Measurements from ENCODE around the gene MAP2K1.
A peak's percentile ranks its signal among the peaks of the same experiment; 100 is the strongest.
"Not testable (repeated sequence)": the region's sequence is repeated elsewhere in the genome, so short reads cannot be mapped to it uniquely, and the experiment has no call there.

The MAP2K1 gene

DNA sequence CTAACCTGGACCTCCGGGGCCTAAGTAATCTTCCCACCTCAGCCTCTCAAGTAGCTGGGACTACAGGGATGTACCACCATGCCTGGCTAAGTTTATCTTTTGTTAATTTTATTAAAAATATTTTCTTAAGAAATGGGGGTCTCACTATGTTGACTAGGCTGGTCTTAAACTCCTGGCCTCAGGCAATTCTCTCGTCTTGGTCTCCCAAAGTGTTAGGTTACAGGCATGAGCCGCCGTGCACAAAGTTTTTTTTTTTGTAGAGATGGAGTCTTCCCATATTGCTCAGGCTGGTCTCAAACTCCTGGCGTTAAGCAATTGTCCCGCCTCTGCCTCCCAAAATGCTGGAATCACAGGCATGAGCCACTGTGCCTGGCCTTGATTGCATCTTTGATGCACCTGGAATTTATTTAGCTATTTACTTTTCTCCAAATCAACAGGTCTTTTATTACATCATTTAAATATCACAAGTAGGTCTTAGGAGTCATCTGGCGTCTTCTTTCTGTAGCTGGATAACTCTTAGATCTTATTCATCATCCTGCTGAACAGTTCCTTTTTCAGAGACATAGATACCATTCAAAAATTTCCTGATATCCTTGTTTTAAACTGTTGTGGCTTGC is 7.8 kb upstream of the MAP2K1 start:
- H3K27me3 ChIP-seq (ENCODE audit: low read depth, low read length): no peaks in the 10 kb centered on the region
- no peaks in the 10 kb centered on the region for H3K4me1 ChIP-seq (ENCODE audit: control insufficient read depth in 1 of 2, insufficient read depth in 2 of 2, low read length in 2 of 2)
- no peak overlapping the region for H3K27ac ChIP-seq (ENCODE audit: low read length)

DNA sequence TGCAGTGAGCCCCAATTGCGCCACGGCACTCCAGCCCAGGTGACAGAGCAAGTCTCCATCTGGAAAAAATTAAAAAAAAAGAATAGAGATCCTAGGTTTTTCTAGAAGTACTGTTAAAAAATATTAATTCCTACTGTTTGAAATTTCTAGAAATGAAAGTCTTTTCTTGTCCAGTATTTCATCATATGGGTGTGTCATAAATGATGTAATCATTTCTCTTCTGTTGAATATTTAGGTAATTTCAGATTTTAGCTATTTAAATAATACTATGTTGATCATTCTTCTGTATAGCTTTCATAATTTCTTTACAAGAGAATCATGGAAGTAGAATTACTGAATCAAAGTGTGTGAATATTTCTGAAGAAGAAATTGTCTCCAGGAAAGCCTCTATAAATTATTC is 5.3 kb upstream of the MAP2K1 start:
- H3K36me3 ChIP-seq (ENCODE audit: control insufficient read depth in 1 of 2, insufficient read depth in 2 of 2, low read length in 2 of 2); H3K9me3 ChIP-seq (ENCODE audit: control insufficient read depth in 1 of 2, low read length in 2 of 2); H3K27ac ChIP-seq (ENCODE audit: low read length); H3K27me3 ChIP-seq (ENCODE audit: low read depth, low read length); H3K4me3 ChIP-seq (ENCODE audit: low read depth in 1 of 2, low read length in 2 of 2): not testable (repeated sequence)
- H3K4me1 ChIP-seq (ENCODE audit: control insufficient read depth in 1 of 2, insufficient read depth in 2 of 2, low read length in 2 of 2): peaks cover 0 to 11% of the 10 kb centered on the region in 2 donors

More for the DNA sequence above, 7.8 kb upstream of the MAP2K1 start:
- Histone ChIP-seq H3K4me3 (ENCODE audit: low read depth in 1 of 2, low read length in 2 of 2) (no peak overlapping the region), H3K36me3 (ENCODE audit: control insufficient read depth in 1 of 2, insufficient read depth in 2 of 2, low read length in 2 of 2) (no peaks in the 10 kb centered on the region), H3K9me3 (ENCODE audit: control insufficient read depth in 1 of 2, low read length in 2 of 2) (peaks cover 0 to 3% of the 10 kb centered on the region in 2 donors)

GRCh38 chr15:66387163-66388042 is 691 bp downstream of the MAP2K1 start:
- Histone ChIP-seq H3K27me3 (ENCODE audit: low read depth, low read length) (no peaks in the 10 kb centered on the region), H3K36me3 (ENCODE audit: control insufficient read depth in 1 of 2, insufficient read depth in 2 of 2, low read length in 2 of 2) (no peaks in the 10 kb centered on the region), H3K4me1 (ENCODE audit: control insufficient read depth in 1 of 2, insufficient read depth in 2 of 2, low read length in 2 of 2) (peaks cover 5 to 21% of the 10 kb centered on the region in 2 donors), H3K4me3 (ENCODE audit: low read depth in 1 of 2, low read length in 2 of 2) (peak overlapping the region; percentile 79 to 84), H3K9me3 (ENCODE audit: control insufficient read depth in 1 of 2, low read length in 2 of 2) (no peaks in the 10 kb centered on the region), H3K27ac (ENCODE audit: low read length) (peak overlapping the region; percentile 78)

GRCh38 chr15:66388043-66388363 is 1.3 kb downstream of the MAP2K1 start:
- Histone ChIP-seq H3K27ac (ENCODE audit: low read length) (peak overlapping the region; percentile 78), H3K4me1 (ENCODE audit: control insufficient read depth in 1 of 2, insufficient read depth in 2 of 2, low read length in 2 of 2) (peaks cover 5 to 21% of the 10 kb centered on the region in 2 donors), H3K36me3 (ENCODE audit: control insufficient read depth in 1 of 2, insufficient read depth in 2 of 2, low read length in 2 of 2) (no peaks in the 10 kb centered on the region), H3K4me3 (ENCODE audit: low read depth in 1 of 2, low read length in 2 of 2) (peak overlapping the region; percentile 79 to 84), H3K9me3 (ENCODE audit: control insufficient read depth in 1 of 2, low read length in 2 of 2) (no peaks in the 10 kb centered on the region), H3K27me3 (ENCODE audit: low read depth, low read length) (no peaks in the 10 kb centered on the region)

DNA sequence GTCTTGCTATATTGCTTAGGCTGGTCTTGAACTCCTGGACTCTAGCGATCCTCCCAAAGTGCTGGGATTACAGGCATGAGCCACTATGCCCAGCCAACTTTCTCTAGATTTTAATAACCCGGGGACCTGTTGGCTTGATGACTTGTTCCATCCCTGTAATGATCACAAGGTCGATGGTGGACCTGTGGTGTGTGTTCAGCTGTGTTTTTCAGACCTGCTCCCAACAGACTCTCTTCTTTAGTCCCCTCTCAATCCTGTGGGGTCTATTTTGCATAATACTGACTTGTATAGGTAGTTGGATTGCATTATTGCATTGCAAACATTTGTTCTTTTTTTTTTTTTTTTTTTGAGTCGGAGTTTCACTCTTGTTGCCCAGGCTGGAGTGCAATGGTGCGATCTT is 1.9 kb downstream of the MAP2K1 start:
- no peak overlapping the region for H3K27ac ChIP-seq (ENCODE audit: low read length)
- no peaks in the 10 kb centered on the region for H3K9me3 ChIP-seq (ENCODE audit: control insufficient read depth in 1 of 2, low read length in 2 of 2)
- no peaks in the 10 kb centered on the region for H3K27me3 ChIP-seq (ENCODE audit: low read depth, low read length)
- no peaks in the 10 kb centered on the region for H3K36me3 ChIP-seq (ENCODE audit: control insufficient read depth in 1 of 2, insufficient read depth in 2 of 2, low read length in 2 of 2)
- H3K4me3 ChIP-seq (ENCODE audit: low read depth in 1 of 2, low read length in 2 of 2): peak overlapping the region; percentile 8 to 79
- peaks cover 5 to 21% of the 10 kb centered on the region in 2 donors for H3K4me1 ChIP-seq (ENCODE audit: control insufficient read depth in 1 of 2, insufficient read depth in 2 of 2, low read length in 2 of 2)

GRCh38 chr15:66389098-66389858 is 2.6 kb downstream of the MAP2K1 start:
- H3K27me3 ChIP-seq (ENCODE audit: low read depth, low read length): no peaks in the 10 kb centered on the region
- no peaks in the 10 kb centered on the region for H3K36me3 ChIP-seq (ENCODE audit: control insufficient read depth in 1 of 2, insufficient read depth in 2 of 2, low read length in 2 of 2)
- no peak overlapping the region for H3K27ac ChIP-seq (ENCODE audit: low read length)
- H3K4me3 ChIP-seq (ENCODE audit: low read depth in 1 of 2, low read length in 2 of 2): no peak overlapping the region
- no peaks in the 10 kb centered on the region for H3K9me3 ChIP-seq (ENCODE audit: control insufficient read depth in 1 of 2, low read length in 2 of 2)
- peaks cover 5 to 21% of the 10 kb centered on the region in 2 donors for H3K4me1 ChIP-seq (ENCODE audit: control insufficient read depth in 1 of 2, insufficient read depth in 2 of 2, low read length in 2 of 2)

DNA sequence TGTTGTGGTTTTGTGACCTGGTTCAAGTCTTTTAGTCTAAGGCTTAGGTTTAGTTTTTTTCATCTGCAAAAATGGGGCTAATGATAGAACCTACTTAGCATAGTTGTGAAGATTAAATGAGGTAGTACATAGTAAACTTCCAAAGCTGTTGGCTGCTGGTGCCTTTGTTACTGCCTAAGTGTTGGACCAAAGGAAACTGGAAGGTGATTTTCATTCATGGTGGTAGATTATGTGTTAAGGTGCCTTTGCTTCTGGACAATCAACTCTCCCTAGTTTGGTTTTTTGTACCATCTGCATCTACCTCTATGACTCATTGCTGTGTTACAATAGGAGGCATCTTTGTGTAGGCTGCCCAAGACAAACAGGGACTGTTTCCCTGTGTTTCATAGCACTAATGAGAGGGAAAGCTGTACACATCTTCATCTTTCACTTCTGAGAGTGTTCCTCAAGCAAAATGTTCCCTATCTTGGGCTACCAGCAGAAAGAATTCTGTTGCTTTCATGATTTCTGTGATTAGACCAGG is 3.2 kb downstream of the MAP2K1 start:
- Histone ChIP-seq H3K36me3 (ENCODE audit: control insufficient read depth in 1 of 2, insufficient read depth in 2 of 2, low read length in 2 of 2) (no peaks in the 10 kb centered on the region), H3K4me3 (ENCODE audit: low read depth in 1 of 2, low read length in 2 of 2) (no peak overlapping the region), H3K27me3 (ENCODE audit: low read depth, low read length) (no peaks in the 10 kb centered on the region), H3K27ac (ENCODE audit: low read length) (no peak overlapping the region), H3K4me1 (ENCODE audit: control insufficient read depth in 1 of 2, insufficient read depth in 2 of 2, low read length in 2 of 2) (peaks cover 5 to 21% of the 10 kb centered on the region in 2 donors), H3K9me3 (ENCODE audit: control insufficient read depth in 1 of 2, low read length in 2 of 2) (no peaks in the 10 kb centered on the region)

DNA sequence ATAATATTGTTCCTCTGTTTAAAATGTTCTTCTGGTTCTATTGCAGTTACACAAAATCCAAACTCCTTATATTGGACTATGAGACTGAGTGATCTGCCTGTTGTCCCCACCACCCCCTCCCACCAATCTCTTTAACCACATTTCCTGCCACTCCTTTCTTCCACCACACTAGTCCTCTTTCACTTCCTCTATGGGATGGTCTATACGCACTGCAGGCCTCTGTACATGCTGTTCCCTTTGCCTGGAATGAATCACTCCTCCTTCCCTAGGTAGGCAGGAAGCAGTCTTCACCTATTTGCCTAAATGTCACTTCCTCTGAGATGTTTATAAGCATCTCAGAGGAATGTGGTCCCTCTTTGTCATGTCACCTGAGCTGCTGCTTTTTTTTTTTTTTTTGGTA is 4.0 kb downstream of the MAP2K1 start:
- no peak overlapping the region for H3K4me3 ChIP-seq (ENCODE audit: low read depth in 1 of 2, low read length in 2 of 2)
- no peaks in the 10 kb centered on the region for H3K27me3 ChIP-seq (ENCODE audit: low read depth, low read length)
- H3K4me1 ChIP-seq (ENCODE audit: control insufficient read depth in 1 of 2, insufficient read depth in 2 of 2, low read length in 2 of 2): peaks cover 5 to 13% of the 10 kb centered on the region in 2 donors
- no peaks in the 10 kb centered on the region for H3K36me3 ChIP-seq (ENCODE audit: control insufficient read depth in 1 of 2, insufficient read depth in 2 of 2, low read length in 2 of 2)
- no peaks in the 10 kb centered on the region for H3K9me3 ChIP-seq (ENCODE audit: control insufficient read depth in 1 of 2, low read length in 2 of 2)
- no peak overlapping the region for H3K27ac ChIP-seq (ENCODE audit: low read length)

DNA sequence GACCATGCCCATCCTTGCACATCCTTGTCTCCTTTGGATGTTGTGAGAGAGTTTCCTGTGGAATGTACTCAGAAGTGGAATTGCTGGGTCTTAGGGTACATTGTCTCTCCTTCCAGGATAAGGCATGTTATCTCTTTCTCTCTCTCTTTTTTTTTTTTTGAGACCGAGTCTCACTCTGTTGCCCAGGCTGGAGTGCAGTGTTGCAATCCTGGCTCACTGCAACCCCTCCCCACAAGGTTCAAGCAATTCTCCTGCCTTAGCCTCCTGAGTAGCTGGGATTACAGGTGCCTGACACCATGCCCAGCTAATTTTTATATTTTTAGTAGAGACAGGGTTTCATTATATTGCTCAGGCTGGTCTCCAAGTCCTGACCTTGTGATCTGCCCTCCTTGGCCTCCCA is 6.3 kb downstream of the MAP2K1 start:
- not testable (repeated sequence) for H3K36me3 ChIP-seq (ENCODE audit: control insufficient read depth in 1 of 2, insufficient read depth in 2 of 2, low read length in 2 of 2); H3K27me3 ChIP-seq (ENCODE audit: low read depth, low read length); H3K9me3 ChIP-seq (ENCODE audit: control insufficient read depth in 1 of 2, low read length in 2 of 2); H3K4me3 ChIP-seq (ENCODE audit: low read depth in 1 of 2, low read length in 2 of 2); H3K27ac ChIP-seq (ENCODE audit: low read length); H3K4me1 ChIP-seq (ENCODE audit: control insufficient read depth in 1 of 2, insufficient read depth in 2 of 2, low read length in 2 of 2)

DNA sequence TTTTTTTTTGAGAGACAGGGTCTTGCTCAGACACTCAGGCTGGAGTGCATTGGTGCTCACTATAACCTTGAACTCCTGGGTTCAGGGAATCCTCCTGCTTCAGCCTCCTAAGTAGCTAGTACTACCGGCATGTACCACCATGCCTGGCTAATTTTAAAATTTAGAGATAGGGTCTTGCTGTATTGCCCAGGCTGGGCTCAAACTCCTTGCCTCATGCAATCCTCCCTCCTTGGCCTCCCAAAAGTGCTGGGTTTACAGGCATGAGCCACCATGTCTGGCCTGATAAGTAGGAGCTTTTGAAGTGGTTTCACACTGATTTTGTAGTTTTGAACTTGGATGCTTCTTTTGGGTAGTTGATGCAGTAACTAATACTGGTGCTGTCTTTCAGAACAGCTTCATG is 7.8 kb downstream of the MAP2K1 start:
- H3K36me3 ChIP-seq (ENCODE audit: control insufficient read depth in 1 of 2, insufficient read depth in 2 of 2, low read length in 2 of 2): no peaks in the 10 kb centered on the region
- H3K4me3 ChIP-seq (ENCODE audit: low read depth in 1 of 2, low read length in 2 of 2): no peak overlapping the region
- H3K27ac ChIP-seq (ENCODE audit: low read length): no peak overlapping the region
- H3K9me3 ChIP-seq (ENCODE audit: control insufficient read depth in 1 of 2, low read length in 2 of 2): no peaks in the 10 kb centered on the region
- H3K27me3 ChIP-seq (ENCODE audit: low read depth, low read length): no peaks in the 10 kb centered on the region
- H3K4me1 ChIP-seq (ENCODE audit: control insufficient read depth in 1 of 2, insufficient read depth in 2 of 2, low read length in 2 of 2): no peaks in the 10 kb centered on the region

GRCh38 chr15:66394915-66395314 is 8.2 kb downstream of the MAP2K1 start:
- H3K4me1 ChIP-seq (ENCODE audit: control insufficient read depth in 1 of 2, insufficient read depth in 2 of 2, low read length in 2 of 2): no peaks in the 10 kb centered on the region

More at GRCh38 chr15:66394915-66395314, 8.2 kb downstream of the MAP2K1 start:
- Histone ChIP-seq H3K27ac (ENCODE audit: low read length) (no peak overlapping the region), H3K27me3 (ENCODE audit: low read depth, low read length) (no peaks in the 10 kb centered on the region), H3K9me3 (ENCODE audit: control insufficient read depth in 1 of 2, low read length in 2 of 2) (no peaks in the 10 kb centered on the region), H3K36me3 (ENCODE audit: control insufficient read depth in 1 of 2, insufficient read depth in 2 of 2, low read length in 2 of 2) (no peaks in the 10 kb centered on the region), H3K4me3 (ENCODE audit: low read depth in 1 of 2, low read length in 2 of 2) (no peak overlapping the region)

All from muscle layer of duodenum (tissue), 2 donors.